Kidney (tissue), 14 donors: ENCODE data around the gene THSD8. TPM values are rescaled to one million over a fixed set of nuclear protein-coding genes. Genes with fewer than 3 reads are reported as not detected.

ENCODE experiments used
- DNase-seq, 5 donors: peaks; one replicate each; pipeline ENCODE4 v3.0.0-alpha.2; 2013 to 2020
- FAIRE-seq: peaks from 2 replicates; lab custom pipeline; 2012; peaks lifted over from hg19 to GRCh38; lab: Jason Lieb, UNC
- H3K27ac ChIP-seq, 2 donors: one replicate each; pipeline ENCODE4 v1.7.0; 2013; ENCODE audit warnings: low read depth in 2 of 2, low read length in 2 of 2, inconsistent platforms in 1 of 2
- H3K27me3 ChIP-seq: one replicate; pipeline ENCODE4 v1.7.1; 2013; ENCODE audit warnings: low read length, inconsistent platforms; ENCODE audit not compliant: control insufficient read depth, insufficient read depth
- H3K36me3 ChIP-seq, 3 donors: one replicate each; pipeline versions ENCODE4 v1.7.0 to v1.7.1; 2013; ENCODE audit warnings: low read length in 3 of 3, control low read depth in 1 of 3, inconsistent platforms in 1 of 3; ENCODE audit not compliant: insufficient read depth in 3 of 3, control insufficient read depth in 2 of 3
- H3K4me1 ChIP-seq, 3 donors: one replicate each; pipeline versions ENCODE4 v1.7.0 to v1.7.1; 2013; ENCODE audit warnings: low read length in 3 of 3, inconsistent platforms in 1 of 3, low read depth in 1 of 3; ENCODE audit not compliant: control insufficient read depth in 2 of 3, insufficient read depth in 2 of 3
- H3K4me3 ChIP-seq, 3 donors: one replicate each; pipeline versions ENCODE4 v1.7.0 to v1.8.1; 2013; ENCODE audit warnings: low read length in 3 of 3, control low read depth in 1 of 3, inconsistent platforms in 1 of 3
- H3K9ac ChIP-seq, 3 donors: one replicate each; pipeline versions ENCODE4 v1.7.0 to v1.7.1; 2013; ENCODE audit warnings: low read length in 3 of 3, control low read depth in 1 of 3, inconsistent platforms in 1 of 3
- H3K9me3 ChIP-seq, 3 donors: one replicate each; pipeline versions ENCODE4 v1.7.0 to v1.7.1; 2013; ENCODE audit warnings: low read length in 3 of 3, control low read depth in 1 of 3, inconsistent platforms in 1 of 3; ENCODE audit not compliant: control insufficient read depth in 2 of 3, insufficient read depth in 1 of 3
- intact Hi-C: fragments of 100-400 bp; cut with DNase I; formaldehyde crosslinking; loops from one replicate; pipeline ENCODE4 v1.11.1; 2022
- polyA plus RNA-seq: library from polyadenylated mRNA; stranded (reverse); fragments of 350-450 nt; fragmentation: Illumina TruSeq; extraction: RNeasy Lipid Tissue Mini Kit (QIAGEN cat#74804); gene quantifications from one replicate; pipeline ENCODE4 v1.2.3, GENCODE V29; 2014; ENCODE audit warnings: low read depth, low replicate concordance; ENCODE audit not compliant: insufficient read depth
- total RNA-seq: library from RNA; stranded (reverse); fragmentation: NEBNext Ultra II Directional; extraction: Animal tissue kit (Norgen Biotek cat#: 25700); gene quantifications from one replicate; pipeline ENCODE4 v1.2.1, GENCODE V29; 2021
- TF ChIP-seq, protein P1 (sequence below): IDR thresholded peaks from 3 replicates; pipeline ENCODE4 v1.5.1; 2012; ENCODE audit warnings: mild to moderate bottlenecking, moderate library complexity, borderline replicate concordance; ENCODE audit not compliant: insufficient read depth; ENCODE audit errors: extremely low read depth
- donor health status: control.
- donor health status: control.
- donor health status: control.
- donor health status: control.
- donor health status: control.
- donor health status: DM: yes; HTN: yes; CAD: no.
- donor health status: Normal renal cell carcinoma (clear cell type).

Gene THSD8
- total and polyA plus RNA-seq, 2 donors from 2014 or later, result 3.2 to 10.0 TPM

DNA sequence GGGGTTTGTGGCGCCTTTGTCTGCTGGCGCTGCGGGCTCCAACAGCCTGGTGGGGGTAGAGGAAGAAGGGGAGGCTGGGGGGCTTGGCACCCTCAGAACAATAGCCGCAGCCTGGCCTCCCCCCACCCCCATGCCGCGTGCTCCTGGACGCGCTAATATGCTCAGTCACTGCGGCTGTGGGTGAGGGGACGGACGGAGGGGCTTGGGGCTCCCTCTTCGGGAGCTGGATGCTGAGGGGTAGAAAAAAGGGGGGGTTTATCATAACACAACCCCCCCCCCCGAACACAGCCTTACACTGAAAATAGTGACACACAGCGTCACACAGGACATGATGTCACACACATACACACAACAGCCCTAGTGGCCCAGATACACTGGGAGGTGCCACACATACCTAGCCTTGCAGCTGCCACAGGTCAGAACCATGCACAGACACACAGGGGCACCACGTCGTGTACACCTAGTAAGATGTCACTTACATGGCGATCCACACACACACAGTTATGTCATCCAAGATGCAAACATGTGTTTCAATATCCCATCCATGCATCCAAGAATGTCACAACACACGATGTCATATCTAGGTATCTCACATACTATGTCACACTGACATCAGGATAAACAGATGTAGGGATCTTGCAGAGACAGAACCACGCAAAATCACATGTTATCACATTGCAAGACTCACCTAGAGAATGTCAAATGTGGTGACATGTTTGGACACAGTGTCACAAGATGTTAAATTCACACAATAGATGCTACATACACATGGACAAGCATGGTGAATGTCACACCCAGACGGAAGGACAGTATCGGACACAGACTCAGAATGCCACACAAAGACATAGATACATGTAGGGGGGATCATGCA, 37.3 kb downstream of the THSD8 start:
- TF ChIP-seq, protein P1, sequence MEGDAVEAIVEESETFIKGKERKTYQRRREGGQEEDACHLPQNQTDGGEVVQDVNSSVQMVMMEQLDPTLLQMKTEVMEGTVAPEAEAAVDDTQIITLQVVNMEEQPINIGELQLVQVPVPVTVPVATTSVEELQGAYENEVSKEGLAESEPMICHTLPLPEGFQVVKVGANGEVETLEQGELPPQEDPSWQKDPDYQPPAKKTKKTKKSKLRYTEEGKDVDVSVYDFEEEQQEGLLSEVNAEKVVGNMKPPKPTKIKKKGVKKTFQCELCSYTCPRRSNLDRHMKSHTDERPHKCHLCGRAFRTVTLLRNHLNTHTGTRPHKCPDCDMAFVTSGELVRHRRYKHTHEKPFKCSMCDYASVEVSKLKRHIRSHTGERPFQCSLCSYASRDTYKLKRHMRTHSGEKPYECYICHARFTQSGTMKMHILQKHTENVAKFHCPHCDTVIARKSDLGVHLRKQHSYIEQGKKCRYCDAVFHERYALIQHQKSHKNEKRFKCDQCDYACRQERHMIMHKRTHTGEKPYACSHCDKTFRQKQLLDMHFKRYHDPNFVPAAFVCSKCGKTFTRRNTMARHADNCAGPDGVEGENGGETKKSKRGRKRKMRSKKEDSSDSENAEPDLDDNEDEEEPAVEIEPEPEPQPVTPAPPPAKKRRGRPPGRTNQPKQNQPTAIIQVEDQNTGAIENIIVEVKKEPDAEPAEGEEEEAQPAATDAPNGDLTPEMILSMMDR, result no peak
- FAIRE-seq, result no peak
- Histone ChIP-seq H3K9ac (no peak overlapping the region), H3K27ac (no peak overlapping the region), H3K9me3 (no peaks in the 10 kb centered on the region), H3K4me3 (no peak overlapping the region), H3K36me3 (no peaks in the 10 kb centered on the region), H3K27me3 (peaks cover 44% of the 10 kb centered on the region), H3K4me1 (peaks cover 0 to 2% (median 0%) of the 10 kb centered on the region in 3 donors)
- peak in 1 of 5 donors; percentile 47 for DNase-seq
- intact Hi-C loops, result no loop called here

DNA sequence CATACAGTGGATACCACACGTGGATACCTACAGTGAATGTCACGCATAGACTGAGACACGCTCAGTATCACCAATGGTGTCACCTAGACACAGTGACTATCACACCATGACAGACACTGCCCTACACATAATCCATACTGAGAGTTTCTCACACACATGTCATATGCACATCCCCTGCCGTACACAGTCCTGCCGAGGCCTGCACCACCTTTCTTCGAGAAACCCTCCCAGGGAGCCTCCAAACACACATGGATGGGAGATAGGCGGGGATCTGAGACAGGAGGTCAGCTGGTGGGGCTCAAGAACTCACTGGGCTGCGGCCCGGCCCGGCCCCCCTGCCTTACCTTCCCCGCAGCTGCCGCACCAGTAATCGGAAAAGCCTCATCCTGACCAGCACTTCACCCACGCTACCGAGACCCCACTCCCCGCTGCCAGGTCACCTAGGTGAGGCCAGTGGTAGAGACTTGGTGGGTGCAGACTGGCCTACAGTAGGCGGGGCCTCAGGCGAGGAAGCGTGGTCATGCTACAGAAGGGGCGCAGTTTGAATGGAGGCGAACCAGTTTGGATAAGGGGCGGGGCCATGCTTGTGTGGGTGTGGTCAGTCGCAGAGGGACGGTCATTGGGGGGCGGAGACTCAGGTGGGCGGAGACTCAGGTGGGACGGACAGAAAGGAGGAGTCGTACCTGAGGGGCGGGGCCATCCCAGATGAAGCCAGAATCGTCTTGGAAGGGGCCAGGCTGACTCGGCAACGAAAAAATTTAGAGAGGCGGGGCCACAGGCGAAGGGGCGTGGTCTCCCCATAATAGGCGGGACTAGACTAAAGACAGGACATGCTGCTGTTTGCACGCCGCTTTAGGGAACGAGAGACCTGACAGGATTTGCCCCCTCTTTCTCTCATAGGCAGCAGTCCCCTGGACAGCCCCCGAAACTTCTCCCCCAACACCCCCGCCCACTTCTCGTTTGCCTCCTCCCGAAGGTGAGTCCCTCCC, 38.5 kb downstream of the THSD8 start:
- DNase-seq (peak; percentile 77 to 94 (median 85)), FAIRE-seq (no peak)
- H3K4me1 ChIP-seq, result peaks cover 0 to 2% (median 0%) of the 10 kb centered on the region in 3 donors
- no peaks in the 10 kb centered on the region for H3K36me3 ChIP-seq
- TF ChIP-seq, protein P1, result no peak
- intact Hi-C loops, result loop anchor here (5.0 kb wide), 1 partner anchor 78 kb away; no protein-coding TSS in a partner anchor
- H3K27me3 ChIP-seq, result peaks cover 34% of the 10 kb centered on the region
- no peaks in the 10 kb centered on the region for H3K9me3 ChIP-seq
- no peak overlapping the region for H3K4me3 ChIP-seq
- no peak overlapping the region for H3K27ac ChIP-seq
- no peak overlapping the region for H3K9ac ChIP-seq

DNA sequence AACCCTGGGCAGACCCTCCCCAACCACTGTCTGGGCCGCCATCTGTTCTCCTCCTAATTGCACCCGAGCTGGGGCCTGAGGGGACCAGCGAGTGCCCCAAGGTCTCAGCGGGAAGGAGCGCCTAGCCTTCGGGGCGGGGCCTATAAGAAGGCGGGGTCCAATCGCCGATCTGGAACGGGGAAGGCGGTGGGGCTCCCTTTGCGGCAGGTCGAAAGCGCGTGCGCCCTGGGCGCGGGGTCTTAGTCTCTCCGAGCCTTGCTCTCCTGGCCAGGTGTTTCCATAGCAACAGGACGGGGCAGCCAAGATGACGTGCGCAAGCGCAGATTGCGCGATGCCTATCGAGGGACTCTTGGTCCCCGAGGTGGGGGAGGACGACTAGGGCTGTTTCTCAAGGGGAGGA, 39.2 kb downstream of the THSD8 start:
- intact Hi-C loops, result loop anchor here (5.0 kb wide), 1 partner anchor 79 kb away; no protein-coding TSS in a partner anchor
- Histone ChIP-seq H3K9ac (no peak overlapping the region), H3K4me1 (peaks cover 0 to 2% (median 0%) of the 10 kb centered on the region in 3 donors), H3K4me3 (no peak overlapping the region), H3K9me3 (no peaks in the 10 kb centered on the region), H3K27me3 (peaks cover 33% of the 10 kb centered on the region), H3K36me3 (no peaks in the 10 kb centered on the region), H3K27ac (no peak overlapping the region)
- FAIRE-seq (no peak), DNase-seq (peak in 4 of 5 donors; percentile 78 to 90 (median 80))
- TF ChIP-seq, protein P1, result no peak
